ENCODE measurements around the gene SLC6A20.

DNA sequence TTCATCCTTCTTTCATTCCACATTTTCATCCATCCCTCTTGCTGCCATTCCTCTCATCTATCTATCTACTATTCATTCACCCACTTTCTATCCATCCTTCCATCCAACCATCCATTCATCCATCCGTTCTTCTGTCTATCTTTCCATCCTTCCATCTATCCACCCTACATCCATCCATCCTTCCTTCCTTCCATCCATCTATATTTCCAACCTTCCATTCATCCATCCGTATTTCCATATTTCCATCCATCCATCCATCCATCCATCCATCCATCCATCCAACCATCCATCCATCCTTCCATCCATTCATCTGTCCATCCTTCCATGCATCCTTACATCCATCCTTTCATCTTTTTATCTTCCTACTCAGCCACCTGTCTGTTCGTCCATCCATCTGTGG lies 14.0 kb downstream of the SLC6A20 start:
- TF ChIP-seq, protein P1, sequence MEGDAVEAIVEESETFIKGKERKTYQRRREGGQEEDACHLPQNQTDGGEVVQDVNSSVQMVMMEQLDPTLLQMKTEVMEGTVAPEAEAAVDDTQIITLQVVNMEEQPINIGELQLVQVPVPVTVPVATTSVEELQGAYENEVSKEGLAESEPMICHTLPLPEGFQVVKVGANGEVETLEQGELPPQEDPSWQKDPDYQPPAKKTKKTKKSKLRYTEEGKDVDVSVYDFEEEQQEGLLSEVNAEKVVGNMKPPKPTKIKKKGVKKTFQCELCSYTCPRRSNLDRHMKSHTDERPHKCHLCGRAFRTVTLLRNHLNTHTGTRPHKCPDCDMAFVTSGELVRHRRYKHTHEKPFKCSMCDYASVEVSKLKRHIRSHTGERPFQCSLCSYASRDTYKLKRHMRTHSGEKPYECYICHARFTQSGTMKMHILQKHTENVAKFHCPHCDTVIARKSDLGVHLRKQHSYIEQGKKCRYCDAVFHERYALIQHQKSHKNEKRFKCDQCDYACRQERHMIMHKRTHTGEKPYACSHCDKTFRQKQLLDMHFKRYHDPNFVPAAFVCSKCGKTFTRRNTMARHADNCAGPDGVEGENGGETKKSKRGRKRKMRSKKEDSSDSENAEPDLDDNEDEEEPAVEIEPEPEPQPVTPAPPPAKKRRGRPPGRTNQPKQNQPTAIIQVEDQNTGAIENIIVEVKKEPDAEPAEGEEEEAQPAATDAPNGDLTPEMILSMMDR (IDR thresholded peaks at IDR 0.05): no peak
- TF ChIP-seq EP300 (IDR thresholded peaks at IDR 0.05) (no peak), POLR2A (IDR thresholded peaks at IDR 0.05) (no peak)
